ENCODE measurements around the gene CECR2.

- TF ChIP-seq CTCF (IDR thresholded peaks at IDR 0.05) (no peak), POLR2A (IDR thresholded peaks at IDR 0.05) (no peak), POLR2AphosphoS5 (IDR thresholded peaks at IDR 0.05) (no peak)
Measured at GRCh38 chr22:17357688-17358087, 11.6 kb upstream of the CECR2 start.

All from breast epithelium (tissue), 3 donors.